RWPE2 (cell line): Measurements from ENCODE around the gene SRL.

Source experiments
- ATAC-seq: fragments of 200-7000 bp; cut with Tn5 transposase; 3 replicates; pipeline ENCODE4 v1.9.1; 2021; ENCODE audit warnings: low read depth
- DNase-seq: peaks from one replicate; pipeline ENCODE4 v3.0.0-alpha.2; 2020; ENCODE audit warnings: low spot score
- H3K27ac ChIP-seq: fragments of 450-650 bp; 2 replicates; pipeline ENCODE4 v1.5.1; 2017; ENCODE audit warnings: mild to moderate bottlenecking; ENCODE audit not compliant: poor library complexity, severe bottlenecking
- H3K27me3 ChIP-seq: fragments of 250-450 bp; sonication (Bioruptor Pico); 2 replicates; pipeline ENCODE4 v1.5.1; 2021; ENCODE audit warnings: mild to moderate bottlenecking, moderate library complexity; ENCODE audit not compliant: insufficient read depth, poor library complexity, severe bottlenecking
- H3K36me3 ChIP-seq: fragments of 250-450 bp; sonication (Bioruptor Pico); 2 replicates; pipeline ENCODE4 v1.5.1; 2020; ENCODE audit warnings: low read depth, mild to moderate bottlenecking, moderate library complexity
- H3K4me1 ChIP-seq: fragments of 250-450 bp; sonication (Bioruptor Pico); 2 replicates; pipeline ENCODE4 v1.5.1; 2021; ENCODE audit warnings: mild to moderate bottlenecking, moderate library complexity; ENCODE audit not compliant: insufficient read depth, poor library complexity, severe bottlenecking
- H3K4me3 ChIP-seq: fragments of 250-450 bp; sonication (Bioruptor Pico); 2 replicates; pipeline ENCODE4 v1.5.1; 2021; ENCODE audit warnings: mild to moderate bottlenecking, moderate library complexity; ENCODE audit not compliant: severe bottlenecking
- H3K9me3 ChIP-seq: fragments of 250-450 bp; sonication (Bioruptor Pico); 2 replicates; pipeline ENCODE4 v1.5.1; 2021; ENCODE audit warnings: mild to moderate bottlenecking, moderate library complexity; ENCODE audit not compliant: severe bottlenecking
- CTCF ChIP-seq: fragments of 450-650 bp; IDR thresholded peaks from one replicate; pipeline ENCODE4 v1.5.1; 2017; ENCODE audit warnings: mild to moderate bottlenecking, moderate library complexity; ENCODE audit not compliant: poor library complexity, severe bottlenecking

Gene SRL

GRCh38 chr16:4179763-4180260 is 62.1 kb downstream of the SRL start:
- Histone ChIP-seq H3K27ac (no peak overlapping the region), H3K4me1 (peaks cover 9% of the 10 kb centered on the region), H3K36me3 (no peaks in the 10 kb centered on the region), H3K9me3 (no peaks in the 10 kb centered on the region), H3K4me3 (no peak overlapping the region), H3K27me3 (no peaks in the 10 kb centered on the region)
- ATAC-seq = no peak
- TF ChIP-seq CTCF = no peak
- no peak for DNase-seq

GRCh38 chr16:4179020-4179419 is 62.9 kb downstream of the SRL start:
- peaks cover 9% of the 10 kb centered on the region for H3K4me1 ChIP-seq
- H3K4me3 ChIP-seq = no peak overlapping the region
- ATAC-seq (peak; percentile 31), DNase-seq (no peak)
- H3K27ac ChIP-seq = no peak overlapping the region
- no peaks in the 10 kb centered on the region for H3K36me3 ChIP-seq
- no peaks in the 10 kb centered on the region for H3K27me3 ChIP-seq
- no peak for TF ChIP-seq CTCF
- H3K9me3 ChIP-seq = no peaks in the 10 kb centered on the region

- H3K9me3 ChIP-seq = no peaks in the 10 kb centered on the region
- H3K27ac ChIP-seq = no peak overlapping the region
Measured at GRCh38 chr16:4178468-4179010, 63.3 kb downstream of the SRL start.

DNA sequence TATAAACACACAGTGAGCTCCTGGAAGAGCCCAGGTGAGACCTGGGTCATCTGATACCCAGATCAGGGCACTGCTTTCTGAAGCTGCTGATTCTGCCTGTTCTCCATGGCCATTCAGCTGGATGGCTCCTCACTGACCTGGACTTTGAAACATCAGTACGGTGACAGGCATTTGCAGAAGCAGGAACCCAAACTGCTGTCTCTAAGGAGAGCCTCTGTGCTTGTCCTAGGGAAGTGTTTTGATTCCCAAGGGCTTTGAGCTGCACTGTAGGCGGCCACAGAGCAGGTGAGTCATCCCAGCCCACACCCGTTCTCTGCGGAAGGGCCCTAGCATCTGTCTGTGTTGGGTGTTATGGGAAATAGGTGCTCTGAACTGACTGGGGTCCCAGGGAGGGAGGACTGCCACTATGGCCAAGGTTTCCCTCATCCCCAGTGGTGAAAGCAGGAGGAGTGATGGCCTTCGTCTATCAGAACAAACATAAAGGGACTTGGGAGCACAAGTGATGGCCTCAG is 64.9 kb downstream of the SRL start:
- Histone ChIP-seq H3K27ac (no peak overlapping the region), H3K36me3 (no peaks in the 10 kb centered on the region), H3K4me1 (peaks cover 9% of the 10 kb centered on the region), H3K4me3 (no peak overlapping the region), H3K9me3 (no peaks in the 10 kb centered on the region), H3K27me3 (no peaks in the 10 kb centered on the region)
- TF ChIP-seq CTCF = no peak
- DNase-seq (no peak), ATAC-seq (peak; percentile 93)

More at GRCh38 chr16:4178468-4179010, 63.3 kb downstream of the SRL start:
- Histone ChIP-seq H3K4me3 (no peak overlapping the region), H3K4me1 (peaks cover 9% of the 10 kb centered on the region), H3K27me3 (no peaks in the 10 kb centered on the region), H3K36me3 (no peaks in the 10 kb centered on the region)
- ATAC-seq (no peak), DNase-seq (no peak)
- no peak for TF ChIP-seq CTCF

- H3K27me3 ChIP-seq = no peaks in the 10 kb centered on the region
- no peaks in the 10 kb centered on the region for H3K36me3 ChIP-seq
- H3K4me3 ChIP-seq = no peak overlapping the region
- no peaks in the 10 kb centered on the region for H3K9me3 ChIP-seq
- H3K27ac ChIP-seq = no peak overlapping the region
- ATAC-seq (no peak), DNase-seq (no peak)
- peaks cover 9% of the 10 kb centered on the region for H3K4me1 ChIP-seq
- TF ChIP-seq CTCF = no peak
Measured at GRCh38 chr16:4175849-4176248, 66.0 kb downstream of the SRL start.
